Measurements from ENCODE around the gene CABLES1.

CABLES1 gene

GRCh38 chr18:23171581-23172156, 36.4 kb downstream of the CABLES1 start:
- DNase-seq, result no peak

DNA sequence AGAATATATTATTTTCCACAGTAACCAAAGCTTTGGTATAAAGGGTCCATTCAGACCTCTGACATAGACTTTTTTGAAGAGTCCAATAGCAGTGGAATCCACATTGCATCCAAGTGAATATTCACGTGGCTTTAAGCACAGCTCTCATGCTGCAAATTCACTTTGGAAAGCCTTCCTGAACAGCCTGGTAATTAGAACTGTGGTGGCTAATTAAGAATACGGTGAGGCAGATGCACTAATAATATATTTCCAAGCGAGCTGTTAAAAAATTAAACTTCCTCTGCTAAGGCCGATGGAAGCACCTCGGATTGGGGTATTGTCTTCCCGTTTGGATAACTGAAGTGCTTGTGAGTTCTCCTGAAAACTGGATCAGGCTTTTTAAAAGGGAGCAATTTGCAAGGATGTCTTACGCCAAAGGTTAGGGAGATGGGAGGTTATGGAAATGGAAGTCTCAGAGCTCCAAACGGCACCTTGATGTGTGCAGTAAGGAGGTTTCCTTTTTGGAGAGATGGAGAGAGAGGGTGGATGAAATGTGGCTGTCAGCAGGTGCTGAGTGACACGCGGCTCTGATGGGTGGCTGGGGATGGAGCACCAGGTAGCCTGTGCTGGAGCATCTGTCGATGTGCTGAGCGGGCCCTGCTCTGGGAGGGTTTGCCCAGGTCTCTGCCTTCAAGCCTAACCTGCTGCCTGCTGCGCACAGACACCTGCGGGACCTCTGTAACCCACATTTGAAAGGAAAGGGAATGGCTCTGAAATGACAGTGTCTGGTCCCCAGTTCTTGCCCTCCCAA, 37.5 kb downstream of the CABLES1 start:
- DNase-seq, result no peak

GRCh38 chr18:23173912-23174311, 38.6 kb downstream of the CABLES1 start:
- no peak for DNase-seq

DNA sequence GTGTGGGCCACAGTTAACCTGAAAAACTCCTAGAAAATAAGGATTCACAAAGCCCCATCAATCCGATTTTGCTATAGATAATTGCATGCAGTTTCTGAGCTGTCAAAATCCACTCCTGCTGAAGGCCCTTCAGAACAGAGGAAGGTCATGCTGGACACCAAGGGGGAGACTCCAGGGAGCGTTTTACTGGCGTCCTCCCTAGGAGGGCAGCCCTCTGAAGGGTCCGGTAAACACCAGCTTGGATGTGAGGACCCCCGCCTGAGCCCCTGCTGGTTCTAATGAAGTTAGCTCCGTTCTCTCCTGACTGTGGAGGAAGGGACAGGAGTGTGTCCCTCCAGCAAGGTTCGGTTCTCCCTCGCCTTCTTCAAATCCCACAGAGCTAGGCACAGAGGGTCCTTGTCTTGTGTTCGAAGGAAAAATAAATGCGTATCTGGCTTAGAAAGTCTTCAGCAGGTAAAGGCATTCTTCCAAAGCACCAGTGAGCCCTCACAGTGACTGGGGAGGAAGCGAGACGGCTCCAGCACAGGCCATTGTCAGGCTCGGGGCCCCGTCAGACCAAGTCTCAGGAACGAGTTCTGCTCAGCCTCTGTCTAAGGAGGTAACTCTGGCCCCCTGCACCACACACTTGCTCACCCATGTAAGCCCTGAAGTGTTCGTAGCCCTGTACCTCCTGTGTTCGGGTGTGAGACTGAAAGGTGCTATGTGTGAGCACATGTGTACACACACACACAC, 41.6 kb downstream of the CABLES1 start:
- DNase-seq, result no peak

- no peak for DNase-seq
Measured at GRCh38 chr18:23177433-23178072, 42.3 kb downstream of the CABLES1 start.

GRCh38 chr18:23178201-23178600, 42.9 kb downstream of the CABLES1 start:
- no peak for DNase-seq

DNA sequence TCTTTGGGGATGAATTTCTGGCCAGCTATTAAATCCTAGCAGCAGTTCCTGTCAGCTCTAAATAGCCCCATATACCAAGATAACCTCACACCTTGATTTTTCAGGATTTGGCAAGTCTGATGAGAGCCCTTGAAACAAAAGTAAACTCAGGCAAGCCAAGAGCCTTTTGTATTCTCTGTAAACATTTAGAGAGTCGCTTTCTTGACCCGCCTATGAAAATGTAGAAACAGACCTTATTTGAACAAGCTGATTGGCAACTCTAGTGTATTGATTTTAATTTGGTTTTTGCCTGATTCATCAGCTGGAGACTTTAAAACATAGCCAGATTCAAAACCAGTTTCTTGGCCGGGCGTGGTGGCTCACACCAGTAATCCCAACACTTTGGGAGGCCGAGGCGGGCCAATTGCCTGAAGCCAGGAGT, 43.4 kb downstream of the CABLES1 start:
- no peak for DNase-seq

DNA sequence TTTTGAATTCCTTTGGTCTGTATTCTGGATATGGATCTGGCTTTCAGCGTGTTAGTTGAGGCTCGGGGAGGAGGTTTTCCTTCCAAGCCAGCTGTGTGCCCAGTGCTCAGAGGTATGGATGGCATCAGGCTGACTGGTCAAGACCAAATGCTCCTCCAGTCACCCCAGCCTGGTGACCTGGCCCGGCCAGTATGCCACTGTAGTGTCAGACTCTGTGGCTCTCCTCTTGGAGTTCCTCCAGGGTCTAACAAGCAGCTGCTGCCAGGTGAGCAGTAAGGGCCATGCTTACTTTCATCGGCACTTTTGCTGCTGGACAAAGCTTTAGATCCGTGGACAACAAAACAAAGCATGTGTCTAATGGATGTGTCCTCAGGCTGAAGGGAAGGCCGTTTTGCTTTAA, 44.1 kb downstream of the CABLES1 start:
- DNase-seq, result no peak

DNA sequence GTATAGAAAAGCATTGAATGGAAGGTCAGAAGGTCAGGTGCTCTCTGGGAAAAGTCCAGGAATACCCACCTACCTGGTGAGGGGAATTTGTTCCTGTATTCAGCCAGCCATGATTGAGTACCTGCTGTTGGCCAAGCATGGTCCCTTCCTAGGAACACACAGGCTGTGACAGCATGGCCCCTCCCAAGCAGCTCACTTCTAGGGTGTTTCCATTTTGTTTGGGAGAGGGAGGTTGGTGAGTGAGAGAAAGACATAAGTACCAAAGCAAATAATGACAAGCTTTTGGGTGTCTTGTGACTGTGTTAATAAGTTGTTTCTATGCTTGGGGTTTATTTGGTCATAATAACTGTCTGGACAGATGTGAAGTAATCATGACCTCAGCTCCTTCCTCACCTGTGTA, 46.3 kb downstream of the CABLES1 start:
- DNase-seq, result no peak

- no peak for DNase-seq
Measured at GRCh38 chr18:23182606-23183005, 47.3 kb downstream of the CABLES1 start.

GRCh38 chr18:23183411-23184150, 48.3 kb downstream of the CABLES1 start:
- no peak for DNase-seq

- DNase-seq, result no peak
Measured at GRCh38 chr18:23186781-23187180, 51.5 kb downstream of the CABLES1 start.

GRCh38 chr18:23188068-23188760, 52.9 kb downstream of the CABLES1 start:
- DNase-seq, result no peak

DNA sequence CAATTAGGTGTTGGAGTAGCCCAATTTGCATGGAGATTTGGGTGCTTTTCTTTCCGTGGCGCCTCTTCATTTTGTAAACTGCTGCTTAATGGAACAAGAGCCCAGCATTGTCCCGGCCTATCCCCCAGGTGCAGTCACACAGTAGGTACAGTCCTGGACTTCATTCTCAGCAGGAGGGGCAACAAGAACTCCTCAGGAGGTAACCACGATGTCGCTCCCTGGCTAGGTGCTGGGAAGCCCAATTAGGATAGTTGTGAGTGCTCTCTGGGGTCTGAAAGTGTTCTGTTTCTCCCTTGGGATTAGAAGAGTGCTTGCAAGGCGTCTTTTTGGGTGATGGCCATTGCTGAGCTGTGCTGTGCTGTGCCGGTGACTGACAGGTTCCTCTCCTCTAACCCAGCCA, 53.8 kb downstream of the CABLES1 start:
- DNase-seq, result no peak

DNA sequence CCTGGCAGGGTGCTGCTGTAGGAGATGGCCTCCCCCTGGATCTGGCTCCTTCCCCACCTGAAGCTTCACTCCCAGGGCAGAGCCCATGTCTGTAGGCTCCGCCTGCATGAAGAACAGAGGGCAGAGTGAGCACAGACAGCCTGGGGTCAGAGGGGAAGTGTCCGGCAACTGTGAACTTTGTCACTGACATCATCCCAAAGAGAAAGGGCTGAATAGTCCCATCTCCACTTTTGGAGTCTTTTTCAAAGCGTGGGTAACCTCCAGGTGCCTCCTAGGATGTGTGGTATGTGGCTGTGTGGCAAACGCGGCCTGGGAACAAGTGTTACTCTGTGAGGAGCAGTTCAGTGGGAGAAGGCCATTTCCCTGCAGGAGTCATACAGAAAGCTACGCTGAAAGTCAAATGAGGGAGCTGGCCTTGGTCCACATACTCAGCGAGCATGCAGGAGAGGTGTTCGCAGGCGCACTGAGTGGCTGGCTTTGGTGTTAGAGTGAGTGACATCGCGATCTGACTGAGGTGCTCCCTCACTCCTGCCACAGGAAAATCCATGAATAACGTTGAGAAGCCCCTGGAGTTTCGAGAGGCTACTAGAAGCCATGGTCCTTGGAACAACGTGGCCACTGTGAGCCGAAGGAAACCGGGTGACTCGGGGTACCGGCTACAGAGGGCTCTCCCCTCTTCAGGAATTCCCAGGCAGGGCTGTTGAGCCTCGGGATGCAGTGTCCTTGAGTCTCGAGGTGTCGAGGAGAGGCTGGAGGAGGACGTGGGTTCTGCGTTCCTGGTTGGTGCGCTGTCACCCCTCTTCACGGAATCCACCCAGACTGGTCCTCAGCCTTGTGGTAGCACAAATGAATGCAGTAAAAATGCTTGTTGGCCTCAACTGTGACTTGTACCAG, 54.7 kb downstream of the CABLES1 start:
- DNase-seq, result no peak

GRCh38 chr18:23191232-23191631, 55.9 kb downstream of the CABLES1 start:
- DNase-seq, result no peak

- DNase-seq, result no peak
Measured at GRCh38 chr18:23193742-23194141, 58.5 kb downstream of the CABLES1 start.

DNA sequence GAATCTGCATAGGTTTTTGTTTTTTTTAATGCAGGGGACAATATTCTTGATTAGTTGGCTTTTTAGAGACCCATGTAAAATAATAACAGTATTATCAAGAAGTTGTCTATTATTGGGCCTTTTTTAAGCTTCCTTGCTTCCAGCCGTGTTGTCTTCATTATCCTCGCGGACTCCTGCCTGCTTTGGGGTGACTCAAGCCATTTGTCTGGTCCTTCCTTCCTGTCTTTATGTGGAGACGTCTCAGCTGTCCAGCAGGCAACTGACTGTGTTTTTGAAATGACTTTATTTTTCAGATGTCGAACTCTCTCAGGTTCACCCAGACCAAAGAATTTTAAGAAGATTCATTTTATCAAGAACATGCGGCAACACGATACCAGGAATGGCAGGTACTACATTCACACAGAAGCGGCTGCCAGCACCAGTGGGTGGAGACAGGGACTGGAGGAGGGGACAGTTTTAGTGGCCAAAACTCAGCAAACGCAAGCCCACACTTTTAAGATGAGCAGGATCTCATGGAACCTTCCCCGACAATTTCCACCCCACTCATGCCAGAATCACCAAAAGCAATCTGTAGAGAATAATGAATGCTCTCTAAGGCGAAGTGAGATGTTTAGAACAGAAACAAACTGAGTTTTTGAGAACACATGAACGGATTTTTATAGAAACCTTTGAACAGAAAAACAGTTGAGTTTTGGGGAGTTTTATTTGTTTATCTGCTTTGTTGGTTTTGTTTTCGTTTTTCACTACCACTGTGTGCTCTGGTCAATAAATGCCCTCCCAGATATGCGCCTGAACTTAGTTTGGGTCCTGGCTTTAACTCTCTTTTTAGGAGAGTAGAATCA, 59.1 kb downstream of the CABLES1 start:
- no peak for DNase-seq

GRCh38 chr18:23194997-23195957, 60.0 kb downstream of the CABLES1 start:
- DNase-seq, result no peak

Data from effector CD4-positive, alpha-beta T cell (primary cell).